Peyer's patch (tissue), 4 donors: ENCODE measurements around the gene NDOR1. TPM values are rescaled to one million over a fixed set of nuclear protein-coding genes. Genes with fewer than 3 reads are reported as not detected.
A peak's percentile ranks its signal among the peaks of the same experiment; 100 is the strongest.
"Not testable (repeated sequence)": the region's sequence is repeated elsewhere in the genome, so short reads cannot be mapped to it uniquely, and the experiment has no call there.

Experiments used
- DNase-seq, 3 donors: peaks; one replicate each; pipeline ENCODE4 v3.0.0-alpha.2; 2017 to 2019
- H3K27ac ChIP-seq, 4 donors: fragments of 200-600 bp; sonication (generic); one replicate each; pipeline ENCODE4 v1.5.1; 2016 to 2019
- H3K27me3 ChIP-seq, 2 donors: fragments of 200-600 bp; sonication (generic); one replicate each; pipeline ENCODE4 v1.5.1; 2019
- H3K36me3 ChIP-seq, 3 donors: fragments of 200-600 bp; sonication (generic); one replicate each; pipeline ENCODE4 v1.5.1; 2016 to 2019
- H3K4me1 ChIP-seq, 4 donors: fragments of 200-600 bp; sonication (generic); one replicate each; pipeline ENCODE4 v1.5.1; 2016 to 2019
- H3K4me3 ChIP-seq, 4 donors: fragments of 200-600 bp; sonication (generic); 1 replicate in 3 of 4; 2 replicates in 1 of 4; pipeline ENCODE4 v1.5.1; 2016 to 2019; ENCODE audit warnings: mild to moderate bottlenecking in 1 of 4
- H3K9me3 ChIP-seq, 4 donors: fragments of 200-600 bp; sonication (generic); one replicate each; pipeline ENCODE4 v1.5.1; 2016 to 2019; ENCODE audit warnings: mild to moderate bottlenecking in 1 of 4
- POLR2A ChIP-seq, 2 donors: fragments of 450-650 bp; IDR thresholded peaks; one replicate each; pipeline ENCODE4 v1.5.1; 2017; ENCODE audit warnings: antibody characterized with exemption in 2 of 2, mild to moderate bottlenecking in 2 of 2, moderate library complexity in 2 of 2
- total RNA-seq, 4 donors: library from RNA; depleted of rRNA; stranded (reverse); fragments of >200 nt; gene quantifications; one replicate each; pipeline ENCODE4 v1.1.0, GENCODE V29; 2016
- TF ChIP-seq, protein P1 (sequence below), 6 experiments: fragments of 450-650 bp in 4 of 6; fragments of 200-600 bp in 2 of 6; sonication (generic) in 1 of 6; IDR thresholded peaks; one replicate each; pipeline ENCODE4 v1.5.1; 2017 to 2019; ENCODE audit warnings: antibody characterized with exemption in 6 of 6, mild to moderate bottlenecking in 3 of 6, moderate library complexity in 1 of 6

Gene NDOR1
- total RNA-seq, 4 donors from 2014 or later = 16.3 to 39.2 (median 25.1) TPM

DNA sequence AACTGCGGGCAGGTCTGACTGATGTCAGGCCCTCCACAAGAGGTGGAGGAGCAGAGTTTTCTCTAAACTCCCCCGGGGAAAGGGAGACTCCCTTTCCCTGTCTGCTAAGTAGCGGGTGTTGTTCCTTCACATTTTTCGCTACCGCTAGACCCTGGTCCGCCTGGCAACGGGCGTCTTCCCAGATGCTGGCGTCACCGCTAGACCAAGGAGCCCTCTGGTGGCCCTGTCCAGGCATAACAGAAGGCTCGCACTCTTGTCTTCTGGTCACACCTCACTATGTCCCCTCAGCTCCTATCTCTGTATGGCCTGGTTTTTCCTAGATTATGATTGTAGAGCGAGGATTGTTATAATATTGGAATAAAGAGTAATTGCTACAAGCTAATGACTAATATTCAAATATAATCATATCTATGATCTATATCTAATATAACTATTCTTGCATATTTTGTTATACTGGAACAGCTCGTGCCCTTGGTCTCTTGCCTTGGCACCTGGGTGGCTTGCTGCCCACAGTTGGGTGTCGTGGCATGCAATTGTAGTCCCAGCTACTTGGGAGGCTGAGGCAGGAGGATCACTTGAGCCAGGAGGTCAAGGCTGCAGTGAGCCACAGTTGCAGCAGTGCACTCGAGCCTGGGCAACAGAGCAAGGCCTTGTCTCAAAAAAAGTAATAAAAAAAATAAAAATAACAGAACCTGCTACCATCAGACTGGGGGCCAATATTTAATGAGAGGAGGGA is 56.8 kb downstream of the NDOR1 start:
- TF ChIP-seq, protein P1, sequence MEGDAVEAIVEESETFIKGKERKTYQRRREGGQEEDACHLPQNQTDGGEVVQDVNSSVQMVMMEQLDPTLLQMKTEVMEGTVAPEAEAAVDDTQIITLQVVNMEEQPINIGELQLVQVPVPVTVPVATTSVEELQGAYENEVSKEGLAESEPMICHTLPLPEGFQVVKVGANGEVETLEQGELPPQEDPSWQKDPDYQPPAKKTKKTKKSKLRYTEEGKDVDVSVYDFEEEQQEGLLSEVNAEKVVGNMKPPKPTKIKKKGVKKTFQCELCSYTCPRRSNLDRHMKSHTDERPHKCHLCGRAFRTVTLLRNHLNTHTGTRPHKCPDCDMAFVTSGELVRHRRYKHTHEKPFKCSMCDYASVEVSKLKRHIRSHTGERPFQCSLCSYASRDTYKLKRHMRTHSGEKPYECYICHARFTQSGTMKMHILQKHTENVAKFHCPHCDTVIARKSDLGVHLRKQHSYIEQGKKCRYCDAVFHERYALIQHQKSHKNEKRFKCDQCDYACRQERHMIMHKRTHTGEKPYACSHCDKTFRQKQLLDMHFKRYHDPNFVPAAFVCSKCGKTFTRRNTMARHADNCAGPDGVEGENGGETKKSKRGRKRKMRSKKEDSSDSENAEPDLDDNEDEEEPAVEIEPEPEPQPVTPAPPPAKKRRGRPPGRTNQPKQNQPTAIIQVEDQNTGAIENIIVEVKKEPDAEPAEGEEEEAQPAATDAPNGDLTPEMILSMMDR (IDR thresholded peaks at IDR 0.05) = peak in 5 of 6 experiments; percentile 16 to 51 (median 47)
- not testable (repeated sequence) for H3K27me3 ChIP-seq, H3K4me3 ChIP-seq, H3K9me3 ChIP-seq, H3K4me1 ChIP-seq, H3K27ac ChIP-seq, DNase-seq
- H3K36me3 ChIP-seq = peaks cover 0 to 56% (median 0%) of the 10 kb centered on the region in 3 donors

DNA sequence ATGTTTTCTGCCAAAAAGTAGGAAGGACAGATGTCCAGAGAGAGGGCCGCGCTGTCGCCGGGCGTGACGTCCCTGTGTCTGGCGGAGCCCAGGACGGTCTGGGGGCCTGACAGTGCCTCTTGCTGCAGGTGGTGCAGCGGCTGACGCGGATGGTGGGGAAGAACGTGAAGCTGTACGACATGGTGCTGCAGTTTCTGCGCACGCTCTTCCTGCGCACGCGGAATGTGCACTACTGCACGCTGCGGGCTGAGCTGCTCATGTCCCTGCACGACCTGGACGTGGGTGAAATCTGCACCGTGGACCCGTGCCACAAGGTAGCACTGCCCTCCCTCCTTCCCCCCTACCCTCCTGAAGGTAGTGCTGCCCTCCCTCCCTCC is 57.4 kb downstream of the NDOR1 start:
- Histone ChIP-seq H3K36me3 (peaks cover 0 to 54% (median 0%) of the 10 kb centered on the region in 3 donors), H3K27me3 (no peaks in the 10 kb centered on the region)
- no peak for DNase-seq

DNA sequence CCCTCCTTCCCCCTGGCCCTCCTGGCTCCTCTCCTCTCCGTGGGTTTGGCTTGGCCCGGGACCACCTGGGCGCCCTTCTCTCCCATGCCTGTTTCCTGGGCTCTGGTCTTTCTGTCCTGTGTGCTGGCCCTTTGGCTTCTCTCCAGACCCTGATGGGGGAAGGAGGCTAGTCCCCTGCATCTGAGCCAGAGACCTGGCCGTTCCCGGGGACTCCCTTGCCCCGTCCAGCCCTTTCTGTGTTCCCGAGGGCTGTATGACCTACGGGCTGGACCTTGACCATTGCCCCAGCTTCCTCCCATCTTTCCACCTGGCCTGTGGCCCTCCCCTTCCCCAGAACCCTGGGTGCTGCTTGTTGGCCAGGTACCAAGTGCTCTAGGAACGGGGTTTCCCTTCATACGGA is 58.0 kb downstream of the NDOR1 start:
- TF ChIP-seq, protein P1 (IDR thresholded peaks at IDR 0.05) = no peak
- TF ChIP-seq POLR2A (IDR thresholded peaks at IDR 0.05) = no peak
- H3K27ac ChIP-seq = no peak overlapping the region
- no peak overlapping the region for H3K4me3 ChIP-seq
- peaks cover 0 to 9% (median 0%) of the 10 kb centered on the region in 4 donors for H3K4me1 ChIP-seq
- peaks cover 0 to 49% (median 0%) of the 10 kb centered on the region in 3 donors for H3K36me3 ChIP-seq
- DNase-seq = no peak
- no peaks in the 10 kb centered on the region for H3K9me3 ChIP-seq
- no peaks in the 10 kb centered on the region for H3K27me3 ChIP-seq

More for the DNA sequence above, 57.4 kb downstream of the NDOR1 start:
- no peak overlapping the region for H3K4me3 ChIP-seq
- no peaks in the 10 kb centered on the region for H3K9me3 ChIP-seq
- no peak overlapping the region for H3K27ac ChIP-seq
- H3K4me1 ChIP-seq = peaks cover 0 to 3% (median 0%) of the 10 kb centered on the region in 4 donors
- TF ChIP-seq, protein P1 (IDR thresholded peaks at IDR 0.05) = no peak
- no peak for TF ChIP-seq POLR2A (IDR thresholded peaks at IDR 0.05)

DNA sequence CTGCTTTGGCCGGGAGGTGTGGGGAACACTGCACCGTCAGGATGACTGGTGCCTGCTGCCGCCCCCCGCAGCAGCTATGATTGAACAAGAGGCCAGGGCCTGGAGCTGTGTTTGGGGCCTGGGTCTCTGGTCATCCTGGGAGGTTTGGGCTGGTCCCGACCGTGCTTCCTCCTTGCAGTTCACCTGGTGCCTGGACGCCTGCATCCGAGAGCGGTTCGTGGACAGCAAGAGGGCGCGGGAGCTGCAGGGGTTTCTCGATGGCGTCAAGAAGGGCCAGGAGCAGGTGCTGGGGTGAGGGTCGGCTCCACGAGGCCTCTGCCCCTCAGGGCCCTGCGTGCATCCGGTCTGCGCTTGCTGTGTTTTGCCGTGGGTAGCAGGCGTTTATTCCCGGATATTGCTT is 58.6 kb downstream of the NDOR1 start:
- no peaks in the 10 kb centered on the region for H3K27me3 ChIP-seq
- H3K36me3 ChIP-seq = peaks cover 0 to 43% (median 0%) of the 10 kb centered on the region in 3 donors
- no peak overlapping the region for H3K27ac ChIP-seq
- DNase-seq = no peak
- H3K4me1 ChIP-seq = peaks cover 0 to 14% (median under 1%) of the 10 kb centered on the region in 4 donors
- no peak overlapping the region for H3K4me3 ChIP-seq
- TF ChIP-seq, protein P1 (IDR thresholded peaks at IDR 0.05) = no peak
- no peak for TF ChIP-seq POLR2A (IDR thresholded peaks at IDR 0.05)
- H3K9me3 ChIP-seq = no peaks in the 10 kb centered on the region

DNA sequence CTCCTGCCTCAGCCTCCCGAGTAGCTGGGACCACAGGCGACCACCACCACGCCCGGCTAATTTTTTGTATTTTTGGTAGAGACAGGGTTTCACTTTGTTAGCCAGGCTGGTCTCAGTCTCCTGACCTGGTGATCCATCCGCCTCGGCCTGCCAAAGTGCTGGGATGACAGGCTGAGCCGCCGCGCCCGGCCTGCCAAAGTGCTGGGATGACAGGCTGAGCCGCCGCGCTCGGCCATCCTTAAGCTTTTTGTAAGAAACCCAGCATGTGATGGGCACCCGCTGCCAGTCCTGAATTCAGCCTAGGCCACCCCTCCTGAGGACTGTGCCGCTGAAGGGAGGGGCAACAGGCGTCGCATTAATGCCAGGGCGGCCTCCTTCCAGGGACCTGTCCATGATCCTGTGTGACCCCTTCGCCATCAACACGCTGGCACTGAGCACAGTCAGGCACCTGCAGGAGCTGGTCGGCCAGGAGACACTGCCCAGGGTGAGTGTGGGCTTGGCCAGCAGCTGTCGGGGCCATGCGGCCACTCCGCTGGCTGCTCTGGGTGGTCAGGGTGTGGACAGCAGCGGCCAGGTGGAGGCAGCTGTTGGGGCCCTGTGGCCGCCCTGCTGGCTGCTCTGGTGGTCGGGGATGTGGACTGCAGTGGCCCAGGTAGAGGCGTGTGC is 60.1 kb downstream of the NDOR1 start:
- no peak overlapping the region for H3K4me3 ChIP-seq
- peaks cover 0 to 39% (median 0%) of the 10 kb centered on the region in 3 donors for H3K36me3 ChIP-seq
- peaks cover 0 to 24% (median 8%) of the 10 kb centered on the region in 4 donors for H3K4me1 ChIP-seq
- no peak for DNase-seq
- TF ChIP-seq, protein P1 (IDR thresholded peaks at IDR 0.05) = no peak
- TF ChIP-seq POLR2A (IDR thresholded peaks at IDR 0.05) = no peak
- H3K9me3 ChIP-seq = no peaks in the 10 kb centered on the region
- H3K27ac ChIP-seq = no peak overlapping the region
- no peaks in the 10 kb centered on the region for H3K27me3 ChIP-seq
